HepG2 (cell line): ENCODE data around the gene AP1M2. TPM values are rescaled to one million over a fixed set of nuclear protein-coding genes. Genes with fewer than 3 reads are reported as not detected.

Source experiments
- NFKB2 ChIP-seq: sonication (generic); formaldehyde crosslinking; IDR thresholded peaks from 2 replicates; pipeline ENCODE4 v1.4.0; 2020; ENCODE audit warnings: missing genetic modification reagents, borderline replicate concordance
- PHF5A ChIP-seq: IDR thresholded peaks from one replicate; pipeline ENCODE4 v1.6.1; 2018; ENCODE audit warnings: low read depth, missing genetic modification reagents; ENCODE audit not compliant: unreplicated experiment
- RORA ChIP-seq: sonication (generic); formaldehyde crosslinking; IDR thresholded peaks from 2 replicates; pipeline ENCODE4 v1.5.0; 2020; ENCODE audit warnings: mild to moderate bottlenecking, missing genetic modification reagents, moderate library complexity
- STAG1 ChIP-seq: sonication (generic); formaldehyde crosslinking; IDR thresholded peaks from 2 replicates; pipeline ENCODE4 v1.4.0; 2020; ENCODE audit warnings: missing genetic modification reagents
- TEAD3 ChIP-seq: optimal IDR thresholded peaks from 2 replicates; pipeline ENCODE3; 2016; ENCODE audit warnings: borderline replicate concordance
- ZNF30 ChIP-seq: sonication (generic); formaldehyde crosslinking; IDR thresholded peaks from 2 replicates; pipeline ENCODE4 v1.5.0; 2020; ENCODE audit warnings: mild to moderate bottlenecking, missing genetic modification reagents
- ZNF747 ChIP-seq: sonication (generic); formaldehyde crosslinking; IDR thresholded peaks from 2 replicates; pipeline ENCODE4 v1.8.1; 2023; ENCODE audit warnings: missing genetic modification reagents, mild to moderate bottlenecking, borderline replicate concordance
- ZNF768 ChIP-seq: sonication (generic); formaldehyde crosslinking; IDR thresholded peaks from 2 replicates; pipeline ENCODE4 v1.4.0; 2020; ENCODE audit warnings: missing genetic modification reagents
- polyA plus RNA-seq, 8 experiments: library from polyadenylated mRNA; depleted of rRNA in 3 of 8; stranded (reverse) in 7 of 8; unstranded in 1 of 8; fragments of >200 nt; fragmentation: Illumina TruSeq in 4 of 8; extraction: Trizol in 4 of 8; gene quantifications; 2 replicates each; pipeline versions ENCODE4 v1.2.1 to v1.2.3, GENCODE V29; 2011 to 2016; ENCODE audit warnings: low read depth in 4 of 8, missing spikeins in 1 of 8, mixed read lengths in 1 of 8; ENCODE audit not compliant: insufficient read depth in 1 of 8
- total RNA-seq, 5 experiments: library from RNA; depleted of rRNA; stranded (reverse); fragments of >200 nt; fragmentation: Illumina TruSeq; extraction: Trizol; gene quantifications; 2 replicates each; pipeline ENCODE4 v1.2.3, GENCODE V29; 2016; ENCODE audit warnings: low read depth in 1 of 5
- TF ChIP-seq, protein P1 (sequence below): sonication (generic); formaldehyde crosslinking; IDR thresholded peaks from 2 replicates; pipeline ENCODE4 v1.8.1; 2023; ENCODE audit warnings: missing genetic modification reagents, inconsistent platforms, borderline replicate concordance
- TF ChIP-seq, protein P2 (sequence below): IDR thresholded peaks from 2 replicates; pipeline ENCODE4 v1.6.1; 2012; ENCODE audit warnings: low read length, improper control_type of control experiment
- TF ChIP-seq, protein P3 (sequence below): IDR thresholded peaks from 2 replicates; pipeline ENCODE4 v1.4.0; 2020; ENCODE audit warnings: mild to moderate bottlenecking, missing genetic modification reagents
- TF ChIP-seq, protein P4 (sequence below): sonication (generic); formaldehyde crosslinking; IDR thresholded peaks from 2 replicates; pipeline ENCODE4 v1.4.0; 2020; ENCODE audit warnings: missing genetic modification reagents, mild to moderate bottlenecking, borderline replicate concordance
- TF ChIP-seq, protein P5 (sequence below): sonication (generic); formaldehyde crosslinking; IDR thresholded peaks from 2 replicates; pipeline ENCODE4 v1.4.0; 2020; ENCODE audit warnings: missing genetic modification reagents

The AP1M2 gene
- total and polyA plus RNA-seq, 2 of the 13 experiments (the other 11 are each of a cell fraction or from before 2014, with no cell fraction given): 6.3 to 76.8 TPM

DNA sequence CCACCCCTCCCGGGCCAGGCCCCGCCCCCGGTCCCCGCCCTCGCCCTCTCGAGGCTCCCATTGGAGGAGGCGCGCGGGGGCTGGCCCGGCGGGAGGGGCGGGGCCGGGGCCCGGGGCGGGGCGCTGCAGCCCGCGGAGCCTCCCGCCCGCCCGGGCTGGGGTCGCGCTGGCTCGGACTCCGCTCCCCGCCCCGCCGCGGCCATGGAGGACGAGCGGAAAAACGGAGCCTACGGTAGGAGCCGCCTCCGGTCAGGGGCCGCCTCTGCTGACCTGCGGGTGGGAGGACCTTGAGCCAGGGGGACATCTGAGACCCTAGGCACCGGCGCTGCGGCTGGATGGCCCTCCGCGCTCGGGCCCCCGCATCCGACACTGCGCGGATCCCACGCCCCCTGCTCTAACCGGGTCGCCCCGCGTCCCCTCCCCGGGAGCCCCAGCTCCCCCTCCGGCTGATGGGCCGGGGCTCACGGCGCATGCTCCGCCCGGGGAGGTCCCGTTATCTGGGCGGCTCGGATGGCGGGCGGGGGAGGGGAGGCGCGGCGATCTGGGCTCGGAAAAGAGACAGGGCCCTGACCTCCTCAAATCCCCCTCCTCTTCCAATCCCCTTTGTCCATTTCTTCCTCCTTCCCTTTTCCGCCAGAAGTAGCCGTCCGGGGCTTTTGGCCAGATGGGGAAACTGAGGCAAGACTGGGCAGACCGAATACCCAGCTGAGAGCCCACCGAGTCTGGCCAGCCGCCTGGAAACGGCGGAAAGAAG, 15.4 kb upstream of the AP1M2 start (continued):
- TF ChIP-seq, protein P1, sequence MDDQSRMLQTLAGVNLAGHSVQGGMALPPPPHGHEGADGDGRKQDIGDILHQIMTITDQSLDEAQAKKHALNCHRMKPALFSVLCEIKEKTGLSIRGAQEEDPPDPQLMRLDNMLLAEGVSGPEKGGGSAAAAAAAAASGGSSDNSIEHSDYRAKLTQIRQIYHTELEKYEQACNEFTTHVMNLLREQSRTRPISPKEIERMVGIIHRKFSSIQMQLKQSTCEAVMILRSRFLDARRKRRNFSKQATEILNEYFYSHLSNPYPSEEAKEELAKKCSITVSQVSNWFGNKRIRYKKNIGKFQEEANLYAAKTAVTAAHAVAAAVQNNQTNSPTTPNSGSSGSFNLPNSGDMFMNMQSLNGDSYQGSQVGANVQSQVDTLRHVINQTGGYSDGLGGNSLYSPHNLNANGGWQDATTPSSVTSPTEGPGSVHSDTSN (CRISPR knock-in tag): no peak; the same call in 1 of the 2 replicates
- TF ChIP-seq, protein P2, sequence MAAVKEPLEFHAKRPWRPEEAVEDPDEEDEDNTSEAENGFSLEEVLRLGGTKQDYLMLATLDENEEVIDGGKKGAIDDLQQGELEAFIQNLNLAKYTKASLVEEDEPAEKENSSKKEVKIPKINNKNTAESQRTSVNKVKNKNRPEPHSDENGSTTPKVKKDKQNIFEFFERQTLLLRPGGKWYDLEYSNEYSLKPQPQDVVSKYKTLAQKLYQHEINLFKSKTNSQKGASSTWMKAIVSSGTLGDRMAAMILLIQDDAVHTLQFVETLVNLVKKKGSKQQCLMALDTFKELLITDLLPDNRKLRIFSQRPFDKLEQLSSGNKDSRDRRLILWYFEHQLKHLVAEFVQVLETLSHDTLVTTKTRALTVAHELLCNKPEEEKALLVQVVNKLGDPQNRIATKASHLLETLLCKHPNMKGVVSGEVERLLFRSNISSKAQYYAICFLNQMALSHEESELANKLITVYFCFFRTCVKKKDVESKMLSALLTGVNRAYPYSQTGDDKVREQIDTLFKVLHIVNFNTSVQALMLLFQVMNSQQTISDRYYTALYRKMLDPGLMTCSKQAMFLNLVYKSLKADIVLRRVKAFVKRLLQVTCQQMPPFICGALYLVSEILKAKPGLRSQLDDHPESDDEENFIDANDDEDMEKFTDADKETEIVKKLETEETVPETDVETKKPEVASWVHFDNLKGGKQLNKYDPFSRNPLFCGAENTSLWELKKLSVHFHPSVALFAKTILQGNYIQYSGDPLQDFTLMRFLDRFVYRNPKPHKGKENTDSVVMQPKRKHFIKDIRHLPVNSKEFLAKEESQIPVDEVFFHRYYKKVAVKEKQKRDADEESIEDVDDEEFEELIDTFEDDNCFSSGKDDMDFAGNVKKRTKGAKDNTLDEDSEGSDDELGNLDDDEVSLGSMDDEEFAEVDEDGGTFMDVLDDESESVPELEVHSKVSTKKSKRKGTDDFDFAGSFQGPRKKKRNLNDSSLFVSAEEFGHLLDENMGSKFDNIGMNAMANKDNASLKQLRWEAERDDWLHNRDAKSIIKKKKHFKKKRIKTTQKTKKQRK: no peak
- TF ChIP-seq, protein P3, sequence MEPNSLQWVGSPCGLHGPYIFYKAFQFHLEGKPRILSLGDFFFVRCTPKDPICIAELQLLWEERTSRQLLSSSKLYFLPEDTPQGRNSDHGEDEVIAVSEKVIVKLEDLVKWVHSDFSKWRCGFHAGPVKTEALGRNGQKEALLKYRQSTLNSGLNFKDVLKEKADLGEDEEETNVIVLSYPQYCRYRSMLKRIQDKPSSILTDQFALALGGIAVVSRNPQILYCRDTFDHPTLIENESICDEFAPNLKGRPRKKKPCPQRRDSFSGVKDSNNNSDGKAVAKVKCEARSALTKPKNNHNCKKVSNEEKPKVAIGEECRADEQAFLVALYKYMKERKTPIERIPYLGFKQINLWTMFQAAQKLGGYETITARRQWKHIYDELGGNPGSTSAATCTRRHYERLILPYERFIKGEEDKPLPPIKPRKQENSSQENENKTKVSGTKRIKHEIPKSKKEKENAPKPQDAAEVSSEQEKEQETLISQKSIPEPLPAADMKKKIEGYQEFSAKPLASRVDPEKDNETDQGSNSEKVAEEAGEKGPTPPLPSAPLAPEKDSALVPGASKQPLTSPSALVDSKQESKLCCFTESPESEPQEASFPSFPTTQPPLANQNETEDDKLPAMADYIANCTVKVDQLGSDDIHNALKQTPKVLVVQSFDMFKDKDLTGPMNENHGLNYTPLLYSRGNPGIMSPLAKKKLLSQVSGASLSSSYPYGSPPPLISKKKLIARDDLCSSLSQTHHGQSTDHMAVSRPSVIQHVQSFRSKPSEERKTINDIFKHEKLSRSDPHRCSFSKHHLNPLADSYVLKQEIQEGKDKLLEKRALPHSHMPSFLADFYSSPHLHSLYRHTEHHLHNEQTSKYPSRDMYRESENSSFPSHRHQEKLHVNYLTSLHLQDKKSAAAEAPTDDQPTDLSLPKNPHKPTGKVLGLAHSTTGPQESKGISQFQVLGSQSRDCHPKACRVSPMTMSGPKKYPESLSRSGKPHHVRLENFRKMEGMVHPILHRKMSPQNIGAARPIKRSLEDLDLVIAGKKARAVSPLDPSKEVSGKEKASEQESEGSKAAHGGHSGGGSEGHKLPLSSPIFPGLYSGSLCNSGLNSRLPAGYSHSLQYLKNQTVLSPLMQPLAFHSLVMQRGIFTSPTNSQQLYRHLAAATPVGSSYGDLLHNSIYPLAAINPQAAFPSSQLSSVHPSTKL: no peak
- TF ChIP-seq PHF5A (CRISPR knock-in tag) (no peak), ZNF30 (CRISPR knock-in tag) (no peak), STAG1 (CRISPR knock-in tag) (no peak), NFKB2 (CRISPR knock-in tag) (no peak), ZNF747 (CRISPR knock-in tag) (no peak), ZNF768 (CRISPR knock-in tag) (0 out of 2 replicates have a peak, but pooled peaks have one; percentile 32), TEAD3 (no peak), RORA (no peak)
- TF ChIP-seq, protein P4, sequence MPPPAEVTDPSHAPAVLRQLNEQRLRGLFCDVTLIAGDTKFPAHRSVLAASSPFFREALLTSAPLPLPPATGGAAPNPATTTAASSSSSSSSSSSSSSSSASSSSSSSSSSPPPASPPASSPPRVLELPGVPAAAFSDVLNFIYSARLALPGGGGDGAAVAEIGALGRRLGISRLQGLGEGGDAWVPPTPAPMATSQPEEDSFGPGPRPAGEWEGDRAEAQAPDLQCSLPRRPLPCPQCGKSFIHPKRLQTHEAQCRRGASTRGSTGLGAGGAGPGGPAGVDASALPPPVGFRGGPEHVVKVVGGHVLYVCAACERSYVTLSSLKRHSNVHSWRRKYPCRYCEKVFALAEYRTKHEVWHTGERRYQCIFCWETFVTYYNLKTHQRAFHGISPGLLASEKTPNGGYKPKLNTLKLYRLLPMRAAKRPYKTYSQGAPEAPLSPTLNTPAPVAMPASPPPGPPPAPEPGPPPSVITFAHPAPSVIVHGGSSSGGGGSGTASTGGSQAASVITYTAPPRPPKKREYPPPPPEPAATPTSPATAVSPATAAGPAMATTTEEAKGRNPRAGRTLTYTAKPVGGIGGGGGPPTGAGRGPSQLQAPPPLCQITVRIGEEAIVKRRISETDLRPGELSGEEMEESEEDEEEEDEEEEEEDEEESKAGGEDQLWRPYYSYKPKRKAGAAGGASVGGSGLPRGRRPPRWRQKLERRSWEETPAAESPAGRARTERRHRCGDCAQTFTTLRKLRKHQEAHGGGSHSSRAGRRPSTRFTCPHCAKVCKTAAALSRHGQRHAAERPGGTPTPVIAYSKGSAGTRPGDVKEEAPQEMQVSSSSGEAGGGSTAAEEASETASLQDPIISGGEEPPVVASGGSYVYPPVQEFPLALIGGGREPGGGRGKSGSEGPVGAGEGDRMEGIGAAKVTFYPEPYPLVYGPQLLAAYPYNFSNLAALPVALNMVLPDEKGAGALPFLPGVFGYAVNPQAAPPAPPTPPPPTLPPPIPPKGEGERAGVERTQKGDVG: no peak
- TF ChIP-seq, protein P5, sequence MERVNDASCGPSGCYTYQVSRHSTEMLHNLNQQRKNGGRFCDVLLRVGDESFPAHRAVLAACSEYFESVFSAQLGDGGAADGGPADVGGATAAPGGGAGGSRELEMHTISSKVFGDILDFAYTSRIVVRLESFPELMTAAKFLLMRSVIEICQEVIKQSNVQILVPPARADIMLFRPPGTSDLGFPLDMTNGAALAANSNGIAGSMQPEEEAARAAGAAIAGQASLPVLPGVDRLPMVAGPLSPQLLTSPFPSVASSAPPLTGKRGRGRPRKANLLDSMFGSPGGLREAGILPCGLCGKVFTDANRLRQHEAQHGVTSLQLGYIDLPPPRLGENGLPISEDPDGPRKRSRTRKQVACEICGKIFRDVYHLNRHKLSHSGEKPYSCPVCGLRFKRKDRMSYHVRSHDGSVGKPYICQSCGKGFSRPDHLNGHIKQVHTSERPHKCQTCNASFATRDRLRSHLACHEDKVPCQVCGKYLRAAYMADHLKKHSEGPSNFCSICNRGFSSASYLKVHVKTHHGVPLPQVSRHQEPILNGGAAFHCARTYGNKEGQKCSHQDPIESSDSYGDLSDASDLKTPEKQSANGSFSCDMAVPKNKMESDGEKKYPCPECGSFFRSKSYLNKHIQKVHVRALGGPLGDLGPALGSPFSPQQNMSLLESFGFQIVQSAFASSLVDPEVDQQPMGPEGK: peak; percentile 31; the same call in 1 of the 2 replicates
